Measurements from ENCODE around the gene SLC22A31.
"Not testable (repeated sequence)": the region's sequence is repeated elsewhere in the genome, so short reads cannot be mapped to it uniquely, and the experiment has no call there.

The SLC22A31 gene

DNA sequence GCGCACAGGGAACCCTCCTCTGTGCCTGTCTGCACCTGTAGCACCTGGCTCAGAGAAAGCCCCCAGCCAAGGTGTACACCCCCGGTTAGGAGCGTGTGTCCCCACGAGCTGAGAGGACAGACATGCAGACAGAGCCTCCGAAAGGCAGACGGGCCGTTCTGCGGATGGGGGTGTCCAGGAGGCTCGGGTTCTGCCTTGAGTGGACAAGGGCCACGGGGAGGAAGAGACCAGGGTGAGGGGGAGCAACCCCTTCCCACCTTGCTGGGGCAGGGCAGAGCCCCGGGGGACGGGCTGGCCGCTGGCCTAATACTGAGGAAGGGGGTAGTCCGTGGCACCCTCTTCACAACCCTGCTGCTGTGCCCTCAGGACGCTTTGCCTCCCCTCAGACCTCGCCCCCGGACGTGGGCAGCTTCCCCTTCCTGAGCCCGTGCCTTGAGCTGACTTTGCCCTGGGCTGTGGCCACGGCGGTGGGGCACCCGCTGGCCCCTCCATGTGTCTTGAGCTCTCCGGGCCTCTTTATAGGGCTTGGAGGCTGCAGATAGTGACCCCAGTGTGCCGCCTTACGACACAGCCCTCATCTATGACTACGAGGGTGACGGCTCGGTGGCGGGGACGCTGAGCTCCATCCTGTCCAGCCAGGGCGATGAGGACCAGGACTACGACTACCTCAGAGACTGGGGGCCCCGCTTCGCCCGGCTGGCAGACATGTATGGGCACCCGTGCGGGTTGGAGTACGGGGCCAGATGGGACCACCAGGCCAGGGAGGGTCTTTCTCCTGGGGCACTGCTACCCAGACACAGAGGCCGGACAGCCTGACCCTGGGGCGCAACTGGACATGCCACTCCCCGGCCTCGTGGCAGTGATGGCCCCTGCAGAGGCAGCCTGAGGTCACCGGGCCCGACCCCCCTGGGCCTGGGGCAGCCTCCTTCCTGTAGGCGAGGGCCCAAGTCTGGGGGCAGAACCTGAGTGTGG lies 5.7 kb downstream of the SLC22A31 start:
- Histone ChIP-seq H3K9ac (ENCODE audit: low read length in 5 of 5) (no peak overlapping the region), H3K27ac (ENCODE audit: low read depth, low read length) (no peak overlapping the region), H3K27me3 (ENCODE audit: control insufficient read depth in 5 of 5, insufficient read depth in 4 of 5, low read length in 5 of 5) (peaks cover 20 to 39% (median 29%) of the 10 kb centered on the region in 5 donors), H3K36me3 (ENCODE audit: control insufficient read depth in 5 of 5, insufficient read depth in 5 of 5, low read length in 5 of 5) (no peaks in the 10 kb centered on the region), H3K4me1 (ENCODE audit: control insufficient read depth in 5 of 5, insufficient read depth in 5 of 5, low read length in 5 of 5) (peaks cover 0 to 10% (median 5%) of the 10 kb centered on the region in 5 donors), H3K9me3 (ENCODE audit: control insufficient read depth in 5 of 5, low read length in 5 of 5) (no peaks in the 10 kb centered on the region), H3K4me3 (ENCODE audit: low read depth in 1 of 5, low read length in 5 of 5) (no peak overlapping the region)

DNA sequence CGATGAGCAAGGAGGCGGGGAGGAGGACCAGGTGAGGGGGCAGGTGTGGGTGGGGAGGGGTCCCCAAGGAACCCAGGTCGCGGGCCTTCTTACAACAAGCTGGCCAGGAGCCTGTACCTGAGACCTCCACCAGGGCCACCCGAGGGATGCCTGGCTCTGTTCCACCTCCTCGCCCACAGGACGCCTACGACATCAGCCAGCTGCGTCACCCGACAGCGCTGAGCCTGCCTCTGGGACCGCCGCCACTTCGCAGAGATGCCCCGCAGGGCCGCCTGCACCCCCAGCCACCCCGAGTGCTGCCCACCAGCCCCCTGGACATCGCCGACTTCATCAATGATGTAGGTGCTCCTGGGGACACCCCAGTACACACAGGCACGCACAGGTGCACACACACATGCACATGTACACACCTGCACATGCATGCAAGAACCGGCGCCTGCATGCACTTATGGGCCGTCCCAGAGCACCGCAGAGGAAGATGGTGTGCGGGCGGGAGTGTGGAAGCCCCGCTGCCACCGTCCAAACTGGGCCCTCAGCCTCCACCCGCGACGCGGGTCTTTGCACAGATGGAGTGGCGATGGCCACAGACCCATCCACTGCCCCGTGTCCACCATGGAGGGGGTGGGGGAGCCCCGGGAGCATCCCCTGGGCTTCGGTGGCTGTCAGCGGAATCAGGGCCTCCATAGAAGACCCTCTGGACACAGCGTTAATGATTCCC lies 6.6 kb downstream of the SLC22A31 start:
- no peak overlapping the region for H3K27ac ChIP-seq (ENCODE audit: low read depth, low read length)
- H3K4me3 ChIP-seq (ENCODE audit: low read depth in 1 of 5, low read length in 5 of 5) = no peak overlapping the region

DNA sequence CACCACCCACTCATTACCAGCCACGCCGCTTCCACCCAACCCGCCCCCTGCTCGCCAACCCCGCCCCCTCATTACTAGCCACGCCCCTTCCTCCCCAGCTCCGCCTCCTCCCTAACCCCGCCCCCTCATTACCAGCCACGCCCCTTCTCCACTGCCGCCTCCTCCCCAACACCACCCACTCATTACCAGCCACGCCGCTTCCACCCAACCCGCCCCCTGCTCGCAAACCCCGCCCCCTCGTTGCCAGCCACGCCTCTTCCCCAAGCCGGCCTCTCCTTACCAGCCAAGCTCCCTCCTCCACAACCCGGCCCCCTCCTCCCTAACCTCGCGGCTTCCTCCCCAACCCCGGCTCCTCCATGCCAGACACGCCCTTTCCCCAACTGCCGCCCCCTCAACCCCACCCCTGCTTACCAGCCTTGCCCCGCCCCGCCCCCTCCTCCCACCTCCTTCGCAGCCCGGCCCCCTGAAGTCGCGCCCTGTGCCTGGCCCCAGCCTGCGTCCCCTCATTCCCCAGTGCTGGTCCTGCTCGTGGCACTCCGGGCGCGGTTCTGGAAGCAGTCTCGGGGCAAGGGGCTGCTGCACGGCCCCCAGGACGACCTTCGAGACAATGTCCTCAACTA lies 7.3 kb downstream of the SLC22A31 start:
- peaks cover 11 to 24% (median 17%) of the 10 kb centered on the region in 5 donors for H3K27me3 ChIP-seq (ENCODE audit: control insufficient read depth in 5 of 5, insufficient read depth in 4 of 5, low read length in 5 of 5)
- H3K9ac ChIP-seq (ENCODE audit: low read length in 5 of 5) = no peak overlapping the region
- H3K9me3 ChIP-seq (ENCODE audit: control insufficient read depth in 5 of 5, low read length in 5 of 5) = no peaks in the 10 kb centered on the region
- no peak overlapping the region for H3K27ac ChIP-seq (ENCODE audit: low read depth, low read length)
- H3K36me3 ChIP-seq (ENCODE audit: control insufficient read depth in 5 of 5, insufficient read depth in 5 of 5, low read length in 5 of 5) = no peaks in the 10 kb centered on the region
- H3K4me1 ChIP-seq (ENCODE audit: control insufficient read depth in 5 of 5, insufficient read depth in 5 of 5, low read length in 5 of 5) = peaks cover 0 to 10% (median 5%) of the 10 kb centered on the region in 5 donors
- no peak overlapping the region for H3K4me3 ChIP-seq (ENCODE audit: low read depth in 1 of 5, low read length in 5 of 5)

More for the DNA sequence above, 6.6 kb downstream of the SLC22A31 start:
- H3K36me3 ChIP-seq (ENCODE audit: control insufficient read depth in 5 of 5, insufficient read depth in 5 of 5, low read length in 5 of 5) = no peaks in the 10 kb centered on the region
- H3K27me3 ChIP-seq (ENCODE audit: control insufficient read depth in 5 of 5, insufficient read depth in 4 of 5, low read length in 5 of 5) = peaks cover 15 to 30% (median 20%) of the 10 kb centered on the region in 5 donors
- H3K9ac ChIP-seq (ENCODE audit: low read length in 5 of 5) = no peak overlapping the region
- H3K9me3 ChIP-seq (ENCODE audit: control insufficient read depth in 5 of 5, low read length in 5 of 5) = no peaks in the 10 kb centered on the region
- H3K4me1 ChIP-seq (ENCODE audit: control insufficient read depth in 5 of 5, insufficient read depth in 5 of 5, low read length in 5 of 5) = peaks cover 0 to 10% (median 5%) of the 10 kb centered on the region in 5 donors

DNA sequence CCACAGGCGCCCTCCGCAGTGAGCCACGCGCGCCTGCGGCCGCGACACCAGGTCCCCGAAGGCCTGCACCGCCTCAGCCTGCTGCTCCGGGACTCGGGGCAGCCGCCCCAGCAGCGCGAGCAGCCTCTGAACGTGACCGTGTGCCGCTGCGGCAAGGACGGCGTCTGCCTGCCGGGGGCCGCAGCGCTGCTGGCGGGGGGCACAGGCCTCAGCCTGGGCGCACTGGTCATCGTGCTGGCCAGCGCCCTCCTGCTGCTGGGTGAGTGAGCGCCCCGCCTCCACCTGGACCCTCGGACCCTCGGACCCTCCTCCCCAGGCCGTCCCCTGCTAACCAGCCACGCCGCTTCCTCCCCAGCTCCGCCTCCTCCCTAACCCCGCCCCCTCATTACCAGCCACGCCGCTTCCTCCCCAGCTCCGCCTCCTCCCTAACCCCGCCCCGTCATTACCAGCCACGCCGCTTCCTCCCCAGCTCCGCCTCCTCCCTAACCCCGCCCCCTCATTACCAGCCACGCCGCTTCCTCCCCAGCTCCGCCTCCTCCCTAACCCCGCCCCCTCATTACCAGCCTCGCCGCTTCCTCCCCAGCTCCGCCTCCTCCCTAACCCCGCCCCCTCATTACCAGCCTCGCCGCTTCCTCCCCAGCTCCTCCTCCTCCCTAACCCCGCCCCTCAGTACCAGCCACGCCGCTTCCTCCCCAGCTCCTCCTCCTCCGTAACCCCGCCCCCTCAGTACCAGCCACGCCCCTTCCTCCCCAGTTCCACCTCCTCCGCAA lies 8.0 kb downstream of the SLC22A31 start:
- not testable (repeated sequence) for H3K36me3 ChIP-seq (ENCODE audit: control insufficient read depth in 5 of 5, insufficient read depth in 5 of 5, low read length in 5 of 5); H3K9me3 ChIP-seq (ENCODE audit: control insufficient read depth in 5 of 5, low read length in 5 of 5); H3K27ac ChIP-seq (ENCODE audit: low read depth, low read length)
- Histone ChIP-seq H3K9ac (ENCODE audit: low read length in 5 of 5) (peak overlapping the region in 1 of 5 donors; percentile 56), H3K4me3 (ENCODE audit: low read depth in 1 of 5, low read length in 5 of 5) (peak overlapping the region in 3 of 5 donors; percentile 52 to 66 (median 62)), H3K4me1 (ENCODE audit: control insufficient read depth in 5 of 5, insufficient read depth in 5 of 5, low read length in 5 of 5) (peaks cover 0 to 10% (median 5%) of the 10 kb centered on the region in 5 donors), H3K27me3 (ENCODE audit: control insufficient read depth in 5 of 5, insufficient read depth in 4 of 5, low read length in 5 of 5) (peaks cover 7 to 17% (median 12%) of the 10 kb centered on the region in 5 donors)

DNA sequence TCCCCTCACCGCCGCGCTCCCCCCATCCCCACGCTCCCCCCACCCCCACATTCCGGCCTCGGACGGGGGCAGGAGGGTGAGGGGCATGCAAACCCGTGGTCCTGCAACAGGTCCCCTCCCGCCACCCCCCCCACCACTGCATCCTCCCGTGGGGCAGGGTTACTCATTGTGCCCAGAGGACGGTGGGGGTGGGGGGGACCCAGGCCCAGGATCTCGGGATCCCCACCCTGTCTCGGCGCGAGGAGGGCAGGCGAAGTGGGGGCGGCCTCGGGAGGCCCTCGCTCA lies 8.5 kb downstream of the SLC22A31 start:
- H3K4me3 ChIP-seq (ENCODE audit: low read depth in 1 of 5, low read length in 5 of 5) = peak overlapping the region in 3 of 5 donors; percentile 52 to 66 (median 62)
- H3K27me3 ChIP-seq (ENCODE audit: control insufficient read depth in 5 of 5, insufficient read depth in 4 of 5, low read length in 5 of 5) = peaks cover 7 to 15% (median 12%) of the 10 kb centered on the region in 5 donors
- no peak overlapping the region for H3K27ac ChIP-seq (ENCODE audit: low read depth, low read length)

DNA sequence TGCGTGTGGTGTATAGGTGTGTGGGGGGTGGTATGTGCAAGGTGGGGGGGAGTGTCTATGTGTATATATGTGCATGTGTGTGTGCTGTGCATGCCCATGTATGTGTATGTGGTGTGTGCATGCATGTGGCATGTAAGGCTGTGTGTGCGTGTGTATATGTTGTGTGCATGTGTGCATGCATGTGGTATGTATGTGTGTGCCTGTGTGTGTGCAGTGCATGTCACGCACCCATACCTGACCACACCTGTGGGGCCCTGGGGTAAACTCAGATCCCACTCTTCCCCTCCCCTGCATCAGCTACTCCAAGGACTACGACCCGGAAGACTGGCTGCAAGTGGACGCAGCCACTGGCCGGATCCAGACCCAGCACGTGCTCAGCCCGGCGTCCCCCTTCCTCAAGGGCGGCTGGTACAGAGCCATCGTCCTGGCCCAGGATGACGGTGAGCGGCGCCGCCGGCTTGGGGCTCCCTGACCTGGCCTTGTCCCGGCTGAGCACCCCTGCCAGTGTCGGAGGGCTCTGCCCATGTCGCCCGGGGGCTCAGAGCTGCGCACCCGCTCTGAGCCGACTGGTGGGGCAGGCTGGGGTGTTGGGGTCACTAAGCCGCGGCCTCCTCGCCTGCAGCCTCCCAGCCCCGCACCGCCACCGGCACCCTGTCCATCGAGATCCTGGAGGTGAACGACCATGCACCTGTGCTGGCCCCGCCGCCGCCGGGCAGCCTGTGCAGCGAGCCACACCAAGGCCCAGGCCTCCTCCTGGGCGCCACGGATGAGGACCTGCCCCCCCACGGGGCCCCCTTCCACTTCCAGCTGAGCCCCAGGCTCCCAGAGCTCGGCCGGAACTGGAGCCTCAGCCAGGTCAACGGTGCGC lies 9.1 kb downstream of the SLC22A31 start:
- Histone ChIP-seq H3K9ac (ENCODE audit: low read length in 5 of 5) (no peak overlapping the region), H3K36me3 (ENCODE audit: control insufficient read depth in 5 of 5, insufficient read depth in 5 of 5, low read length in 5 of 5) (no peaks in the 10 kb centered on the region), H3K27ac (ENCODE audit: low read depth, low read length) (no peak overlapping the region), H3K4me3 (ENCODE audit: low read depth in 1 of 5, low read length in 5 of 5) (no peak overlapping the region), H3K27me3 (ENCODE audit: control insufficient read depth in 5 of 5, insufficient read depth in 4 of 5, low read length in 5 of 5) (peaks cover 7 to 15% (median 12%) of the 10 kb centered on the region in 5 donors), H3K4me1 (ENCODE audit: control insufficient read depth in 5 of 5, insufficient read depth in 5 of 5, low read length in 5 of 5) (peaks cover 0 to 10% (median 5%) of the 10 kb centered on the region in 5 donors), H3K9me3 (ENCODE audit: control insufficient read depth in 5 of 5, low read length in 5 of 5) (no peaks in the 10 kb centered on the region)

More for the DNA sequence above, 8.5 kb downstream of the SLC22A31 start:
- H3K9ac ChIP-seq (ENCODE audit: low read length in 5 of 5) = no peak overlapping the region
- H3K36me3 ChIP-seq (ENCODE audit: control insufficient read depth in 5 of 5, insufficient read depth in 5 of 5, low read length in 5 of 5) = no peaks in the 10 kb centered on the region
- peaks cover 0 to 10% (median 5%) of the 10 kb centered on the region in 5 donors for H3K4me1 ChIP-seq (ENCODE audit: control insufficient read depth in 5 of 5, insufficient read depth in 5 of 5, low read length in 5 of 5)
- no peaks in the 10 kb centered on the region for H3K9me3 ChIP-seq (ENCODE audit: control insufficient read depth in 5 of 5, low read length in 5 of 5)

DNA sequence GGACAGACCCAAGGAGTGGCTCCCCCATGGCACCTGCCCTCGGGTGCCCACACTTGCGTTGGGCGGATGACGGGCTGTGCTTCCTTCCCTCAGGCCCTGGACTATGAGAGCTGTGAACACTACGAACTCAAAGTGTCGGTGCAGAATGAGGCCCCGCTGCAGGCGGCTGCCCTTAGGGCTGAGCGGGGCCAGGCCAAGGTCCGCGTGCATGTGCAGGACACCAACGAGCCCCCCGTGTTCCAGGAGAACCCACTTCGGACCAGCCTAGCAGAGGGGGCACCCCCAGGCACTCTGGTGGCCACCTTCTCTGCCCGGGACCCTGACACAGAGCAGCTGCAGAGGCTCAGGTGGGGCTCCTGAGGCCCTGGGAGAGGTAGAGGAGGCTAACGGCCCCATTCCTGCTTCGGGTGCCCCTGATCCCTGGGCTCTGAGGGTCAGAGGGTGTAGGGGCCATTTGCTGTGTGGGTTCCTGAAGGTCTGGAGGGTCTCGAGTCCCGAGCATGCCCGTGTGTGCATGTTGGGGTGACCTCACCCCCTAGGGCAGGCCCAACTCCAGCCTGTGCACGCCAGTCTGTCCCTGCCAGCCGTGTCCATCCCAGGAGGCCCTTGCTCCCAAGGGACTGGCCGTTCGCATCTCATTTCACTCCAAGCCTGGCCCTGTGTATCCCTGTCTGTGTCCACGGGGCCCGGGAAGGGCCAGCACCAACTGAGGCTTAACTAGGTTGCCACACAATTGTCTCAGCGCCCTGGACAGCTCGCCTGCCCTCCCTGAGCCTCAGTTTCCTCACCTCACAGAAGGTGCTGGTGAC lies 10.0 kb downstream of the SLC22A31 start:
- Histone ChIP-seq H3K27ac (ENCODE audit: low read depth, low read length) (no peak overlapping the region), H3K36me3 (ENCODE audit: control insufficient read depth in 5 of 5, insufficient read depth in 5 of 5, low read length in 5 of 5) (no peaks in the 10 kb centered on the region), H3K27me3 (ENCODE audit: control insufficient read depth in 5 of 5, insufficient read depth in 4 of 5, low read length in 5 of 5) (peaks cover 7 to 15% (median 12%) of the 10 kb centered on the region in 5 donors), H3K9me3 (ENCODE audit: control insufficient read depth in 5 of 5, low read length in 5 of 5) (no peaks in the 10 kb centered on the region), H3K4me1 (ENCODE audit: control insufficient read depth in 5 of 5, insufficient read depth in 5 of 5, low read length in 5 of 5) (peaks cover 0 to 10% (median 5%) of the 10 kb centered on the region in 5 donors), H3K4me3 (ENCODE audit: low read depth in 1 of 5, low read length in 5 of 5) (no peak overlapping the region), H3K9ac (ENCODE audit: low read length in 5 of 5) (no peak overlapping the region)

DNA sequence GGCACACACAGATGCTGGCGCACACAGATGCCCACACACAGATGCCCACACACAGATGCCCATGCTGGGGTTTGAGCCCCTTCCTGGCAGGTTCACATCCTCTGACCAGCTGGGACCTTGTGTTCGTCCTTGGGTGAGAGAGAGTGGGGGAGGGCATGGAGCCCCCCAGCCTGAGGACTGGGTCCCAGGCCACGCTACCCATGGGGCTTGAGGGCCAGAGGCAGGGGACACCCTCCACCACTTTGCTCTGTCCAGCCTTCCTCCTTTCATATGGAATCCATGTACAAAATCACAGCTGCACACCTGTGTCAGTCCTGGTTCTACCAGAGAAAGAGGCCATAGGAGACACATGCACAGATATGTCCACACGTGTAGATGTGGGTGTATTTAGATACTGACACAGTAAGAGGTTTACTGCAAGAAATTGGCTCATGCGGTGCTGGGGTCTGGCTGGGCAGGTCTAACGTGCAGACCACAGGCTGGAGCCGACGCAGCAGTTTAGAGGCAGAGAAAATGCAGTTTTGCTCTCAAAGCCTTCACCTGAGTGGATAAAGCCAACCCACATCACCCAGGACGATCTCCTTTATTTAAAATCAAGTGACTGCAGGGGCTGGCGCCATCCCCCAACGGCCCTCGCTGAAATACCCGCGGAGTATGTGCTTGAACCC lies 10.8 kb downstream of the SLC22A31 start:
- no peak overlapping the region for H3K27ac ChIP-seq (ENCODE audit: low read depth, low read length)
- H3K4me3 ChIP-seq (ENCODE audit: low read depth in 1 of 5, low read length in 5 of 5) = no peak overlapping the region
- peaks cover 7 to 17% (median 12%) of the 10 kb centered on the region in 5 donors for H3K27me3 ChIP-seq (ENCODE audit: control insufficient read depth in 5 of 5, insufficient read depth in 4 of 5, low read length in 5 of 5)
- H3K9ac ChIP-seq (ENCODE audit: low read length in 5 of 5) = no peak overlapping the region
- H3K36me3 ChIP-seq (ENCODE audit: control insufficient read depth in 5 of 5, insufficient read depth in 5 of 5, low read length in 5 of 5) = no peaks in the 10 kb centered on the region
- no peaks in the 10 kb centered on the region for H3K9me3 ChIP-seq (ENCODE audit: control insufficient read depth in 5 of 5, low read length in 5 of 5)
- H3K4me1 ChIP-seq (ENCODE audit: control insufficient read depth in 5 of 5, insufficient read depth in 5 of 5, low read length in 5 of 5) = peaks cover 0 to 10% (median 5%) of the 10 kb centered on the region in 5 donors
